Lower leg skin (tissue), 3 donors: ENCODE data around the gene CACNA1S.

Source experiments
- POLR2A ChIP-seq, 2 donors: fragments of 450-650 bp; IDR thresholded peaks; one replicate each; pipeline ENCODE4 v1.6.1; 2016 to 2017; ENCODE audit warnings: antibody characterized with exemption in 2 of 2, mild to moderate bottlenecking in 1 of 2, moderate library complexity in 1 of 2
- TF ChIP-seq, protein P1 (sequence below), 3 donors: fragments of 450-650 bp; IDR thresholded peaks; one replicate each; pipeline ENCODE4 v1.5.1; 2016; ENCODE audit warnings: antibody characterized with exemption in 3 of 3, mild to moderate bottlenecking in 3 of 3, moderate library complexity in 2 of 3

DNA sequence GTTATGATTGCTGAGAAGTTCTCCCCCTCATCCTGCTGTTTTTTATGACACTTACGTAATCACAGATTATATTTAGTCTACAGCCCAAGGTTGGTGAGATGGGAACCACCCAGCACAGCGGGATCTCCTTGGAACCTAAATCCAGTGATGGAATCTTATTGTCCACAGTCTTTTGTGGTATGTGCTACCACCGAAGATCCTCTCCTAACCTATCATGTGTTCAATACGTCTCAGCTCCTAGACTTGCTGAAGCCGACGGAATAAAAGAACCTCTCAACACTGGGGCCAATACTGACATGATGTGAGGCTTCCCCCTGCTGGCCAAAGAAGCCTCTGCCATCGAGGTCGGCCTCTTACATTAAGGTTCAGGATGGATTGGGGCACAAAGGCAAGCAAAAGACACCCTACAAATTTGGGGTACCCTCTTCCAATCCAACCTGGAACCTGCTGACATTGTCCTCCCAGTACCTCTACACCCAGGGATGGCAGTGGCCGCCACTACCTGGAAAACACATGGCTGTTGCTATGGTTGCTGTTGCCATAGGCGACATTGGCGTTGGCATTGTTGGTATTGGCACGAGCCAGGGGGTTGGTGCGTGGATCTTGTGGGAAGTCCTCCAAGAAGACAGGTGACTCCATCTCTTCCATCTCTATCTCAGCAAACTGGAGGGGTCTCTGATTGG is 69.3 kb downstream of the CACNA1S start:
- TF ChIP-seq, protein P1, sequence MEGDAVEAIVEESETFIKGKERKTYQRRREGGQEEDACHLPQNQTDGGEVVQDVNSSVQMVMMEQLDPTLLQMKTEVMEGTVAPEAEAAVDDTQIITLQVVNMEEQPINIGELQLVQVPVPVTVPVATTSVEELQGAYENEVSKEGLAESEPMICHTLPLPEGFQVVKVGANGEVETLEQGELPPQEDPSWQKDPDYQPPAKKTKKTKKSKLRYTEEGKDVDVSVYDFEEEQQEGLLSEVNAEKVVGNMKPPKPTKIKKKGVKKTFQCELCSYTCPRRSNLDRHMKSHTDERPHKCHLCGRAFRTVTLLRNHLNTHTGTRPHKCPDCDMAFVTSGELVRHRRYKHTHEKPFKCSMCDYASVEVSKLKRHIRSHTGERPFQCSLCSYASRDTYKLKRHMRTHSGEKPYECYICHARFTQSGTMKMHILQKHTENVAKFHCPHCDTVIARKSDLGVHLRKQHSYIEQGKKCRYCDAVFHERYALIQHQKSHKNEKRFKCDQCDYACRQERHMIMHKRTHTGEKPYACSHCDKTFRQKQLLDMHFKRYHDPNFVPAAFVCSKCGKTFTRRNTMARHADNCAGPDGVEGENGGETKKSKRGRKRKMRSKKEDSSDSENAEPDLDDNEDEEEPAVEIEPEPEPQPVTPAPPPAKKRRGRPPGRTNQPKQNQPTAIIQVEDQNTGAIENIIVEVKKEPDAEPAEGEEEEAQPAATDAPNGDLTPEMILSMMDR (IDR thresholded peaks at IDR 0.05) = no peak
- TF ChIP-seq POLR2A (IDR thresholded peaks at IDR 0.05) = no peak
